Neural progenitor cell (in vitro differentiated cells): Measurements from ENCODE around the gene PARVA. TPM values are rescaled to one million over a fixed set of nuclear protein-coding genes. Genes with fewer than 3 reads are reported as not detected.

Experiments used
- DNase-seq: peaks from one replicate; pipeline ENCODE4 v3.0.0-alpha.2; 2016; ENCODE audit warnings: low spot score
- H2AFZ ChIP-seq: fragments of 200-600 bp; sonication (generic); replicated peaks from 2 replicates; pipeline ENCODE4 v1.6.1; 2016; ENCODE audit warnings: antibody characterized with exemption
- H3F3A ChIP-seq: fragments of 200-600 bp; sonication (generic); 2 replicates; pipeline ENCODE4 v1.6.1; 2016; ENCODE audit warnings: antibody characterized with exemption, low read depth
- H3K27ac ChIP-seq: fragments of 200-600 bp; sonication (generic); 2 replicates; pipeline ENCODE4 v1.5.1; 2016; ENCODE audit warnings: mild to moderate bottlenecking
- H3K27me3 ChIP-seq: fragments of 200-600 bp; sonication (generic); 2 replicates; pipeline ENCODE4 v1.6.1; 2016; ENCODE audit warnings: mild to moderate bottlenecking, moderate library complexity
- H3K36me3 ChIP-seq: fragments of 200-600 bp; sonication (generic); 2 replicates; pipeline ENCODE4 v1.5.1; 2016
- H3K4me1 ChIP-seq: fragments of 200-600 bp; sonication (generic); 2 replicates; pipeline ENCODE4 v1.6.1; 2016; ENCODE audit warnings: mixed run types
- H3K4me2 ChIP-seq: fragments of 200-600 bp; sonication (generic); 2 replicates; pipeline ENCODE4 v1.6.1; 2016
- H3K4me3 ChIP-seq: fragments of 200-600 bp; sonication (generic); 2 replicates; pipeline ENCODE4 v1.5.1; 2016
- H3K79me2 ChIP-seq: fragments of 200-600 bp; sonication (generic); 2 replicates; pipeline ENCODE4 v1.6.1; 2016; ENCODE audit warnings: low read depth
- H3K9ac ChIP-seq: fragments of 200-600 bp; sonication (generic); 2 replicates; pipeline ENCODE4 v1.6.1; 2016
- H3K9me3 ChIP-seq: fragments of 200-600 bp; sonication (generic); 2 replicates; pipeline ENCODE4 v1.5.1; 2016; ENCODE audit warnings: low read depth
- H4K20me1 ChIP-seq: fragments of 200-600 bp; sonication (generic); 2 replicates; pipeline ENCODE4 v1.6.1; 2016; ENCODE audit warnings: low read depth
- H3K27ac Mint-ChIP-seq: 3 replicates; pipeline ENCODE4 v1.8.0; 2021; ENCODE audit warnings: mixed read lengths
- H3K27me3 Mint-ChIP-seq: 2 replicates; pipeline ENCODE4 v1.8.0; 2022; ENCODE audit warnings: low read depth, mild to moderate bottlenecking, inconsistent platforms, moderate library complexity, mixed read lengths; ENCODE audit not compliant: insufficient read depth
- H3K36me3 Mint-ChIP-seq: 3 replicates; pipeline ENCODE4 v1.8.0; 2021; ENCODE audit warnings: mixed read lengths
- H3K4me1 Mint-ChIP-seq: 3 replicates; pipeline ENCODE4 v1.8.0; 2021; ENCODE audit warnings: mixed read lengths
- H3K4me3 Mint-ChIP-seq: 3 replicates; pipeline ENCODE4 v1.8.0; 2021; ENCODE audit warnings: mild to moderate bottlenecking, moderate library complexity, mixed read lengths
- H3K9me3 Mint-ChIP-seq: 3 replicates; pipeline ENCODE4 v1.8.0; 2020; ENCODE audit warnings: mixed read lengths
- EZH2 ChIP-seq: fragments of 200-600 bp; sonication (generic); IDR thresholded peaks from 2 replicates; pipeline ENCODE4 v1.6.1; 2017; ENCODE audit warnings: antibody characterized with exemption, mild to moderate bottlenecking, moderate library complexity
- EZH2phosphoT487 ChIP-seq: fragments of 200-600 bp; sonication (generic); IDR thresholded peaks from 2 replicates; pipeline ENCODE4 v1.6.1; 2017; ENCODE audit warnings: antibody characterized with exemption
- total RNA-seq: library from RNA; depleted of rRNA; stranded (reverse); fragments of >200 nt; gene quantifications from 2 replicates; pipeline ENCODE4 v1.2.3, GENCODE V29; 2015; ENCODE audit warnings: low replicate concordance
- TF ChIP-seq, protein P1 (sequence below): fragments of 200-600 bp; sonication (generic); IDR thresholded peaks from 2 replicates; pipeline ENCODE4 v1.5.1; 2017; ENCODE audit warnings: antibody characterized with exemption, mild to moderate bottlenecking

PARVA gene
- total RNA-seq, 1 donor from 2014 or later, result 15.3 TPM

DNA sequence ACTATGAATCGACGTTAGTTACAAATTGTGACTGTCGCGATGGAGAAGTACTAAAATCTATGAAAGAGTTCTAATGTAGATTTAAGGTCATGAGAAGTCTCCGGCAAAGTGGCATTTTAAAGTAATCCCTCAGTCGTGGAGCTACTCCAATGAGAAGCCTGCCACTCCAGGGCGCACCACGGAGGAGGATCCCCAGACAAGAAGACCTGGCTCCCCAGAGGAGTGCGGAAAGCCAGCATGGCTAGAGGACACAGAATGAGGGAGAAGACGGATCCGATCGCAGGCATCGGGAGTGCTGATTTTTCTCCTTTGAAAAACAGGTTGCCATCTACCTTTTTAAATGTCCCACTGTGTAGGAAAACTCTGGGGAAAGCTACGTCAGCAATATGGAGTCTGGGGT is 155.2 kb downstream of the PARVA start:
- no peak overlapping the region for H3K4me2 ChIP-seq
- no peak overlapping the region for H3K4me3 ChIP-seq
- no peaks in the 10 kb centered on the region for H4K20me1 ChIP-seq
- Mint-ChIP-seq H3K4me1 (no peaks in the 10 kb centered on the region), H3K36me3 (peaks cover 1% of the 10 kb centered on the region), H3K9me3 (no peaks in the 10 kb centered on the region), H3K4me3 (no peak overlapping the region), H3K27ac (no peak overlapping the region), H3K27me3 (no peaks in the 10 kb centered on the region)
- no peak overlapping the region for H3K27ac ChIP-seq
- no peak overlapping the region for H2AFZ ChIP-seq
- H3F3A ChIP-seq, result no peaks in the 10 kb centered on the region
- H3K79me2 ChIP-seq, result no peaks in the 10 kb centered on the region
- H3K4me1 ChIP-seq, result no peaks in the 10 kb centered on the region
- DNase-seq, result no peak
- H3K9ac ChIP-seq, result no peak overlapping the region
- no peaks in the 10 kb centered on the region for H3K27me3 ChIP-seq
- H3K36me3 ChIP-seq, result no peaks in the 10 kb centered on the region
- no peaks in the 10 kb centered on the region for H3K9me3 ChIP-seq
- no peak for TF ChIP-seq EZH2
- TF ChIP-seq, protein P1, sequence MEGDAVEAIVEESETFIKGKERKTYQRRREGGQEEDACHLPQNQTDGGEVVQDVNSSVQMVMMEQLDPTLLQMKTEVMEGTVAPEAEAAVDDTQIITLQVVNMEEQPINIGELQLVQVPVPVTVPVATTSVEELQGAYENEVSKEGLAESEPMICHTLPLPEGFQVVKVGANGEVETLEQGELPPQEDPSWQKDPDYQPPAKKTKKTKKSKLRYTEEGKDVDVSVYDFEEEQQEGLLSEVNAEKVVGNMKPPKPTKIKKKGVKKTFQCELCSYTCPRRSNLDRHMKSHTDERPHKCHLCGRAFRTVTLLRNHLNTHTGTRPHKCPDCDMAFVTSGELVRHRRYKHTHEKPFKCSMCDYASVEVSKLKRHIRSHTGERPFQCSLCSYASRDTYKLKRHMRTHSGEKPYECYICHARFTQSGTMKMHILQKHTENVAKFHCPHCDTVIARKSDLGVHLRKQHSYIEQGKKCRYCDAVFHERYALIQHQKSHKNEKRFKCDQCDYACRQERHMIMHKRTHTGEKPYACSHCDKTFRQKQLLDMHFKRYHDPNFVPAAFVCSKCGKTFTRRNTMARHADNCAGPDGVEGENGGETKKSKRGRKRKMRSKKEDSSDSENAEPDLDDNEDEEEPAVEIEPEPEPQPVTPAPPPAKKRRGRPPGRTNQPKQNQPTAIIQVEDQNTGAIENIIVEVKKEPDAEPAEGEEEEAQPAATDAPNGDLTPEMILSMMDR, result no peak
- no peak for TF ChIP-seq EZH2phosphoT487

GRCh38 chr11:12534549-12534948 is 157.2 kb downstream of the PARVA start:
- no peaks in the 10 kb centered on the region for H3K79me2 ChIP-seq
- TF ChIP-seq EZH2 (no peak), EZH2phosphoT487 (no peak)
- TF ChIP-seq, protein P1, result no peak
- H3K4me3 Mint-ChIP-seq, result no peak overlapping the region
- no peak for DNase-seq
- H3K27me3 ChIP-seq, result no peaks in the 10 kb centered on the region
- no peaks in the 10 kb centered on the region for H3F3A ChIP-seq
- H3K36me3 Mint-ChIP-seq, result no peaks in the 10 kb centered on the region
- H3K27ac ChIP-seq, result no peak overlapping the region
- no peaks in the 10 kb centered on the region for H3K4me1 Mint-ChIP-seq
- H3K4me1 ChIP-seq, result no peaks in the 10 kb centered on the region
- peaks cover 4% of the 10 kb centered on the region for H3K27me3 Mint-ChIP-seq
- H4K20me1 ChIP-seq, result no peaks in the 10 kb centered on the region
- no peak overlapping the region for H2AFZ ChIP-seq
- no peak overlapping the region for H3K4me3 ChIP-seq
- no peak overlapping the region for H3K9ac ChIP-seq
- H3K9me3 Mint-ChIP-seq, result no peaks in the 10 kb centered on the region
- no peak overlapping the region for H3K4me2 ChIP-seq
- H3K9me3 ChIP-seq, result no peaks in the 10 kb centered on the region
- H3K27ac Mint-ChIP-seq, result no peak overlapping the region
- H3K36me3 ChIP-seq, result no peaks in the 10 kb centered on the region

- TF ChIP-seq, protein P1, result no peak
- TF ChIP-seq EZH2 (no peak), EZH2phosphoT487 (no peak)
- no peak overlapping the region for H3K27ac Mint-ChIP-seq
- no peaks in the 10 kb centered on the region for H3K9me3 ChIP-seq
- no peak overlapping the region for H3K27ac ChIP-seq
- H3K4me1 Mint-ChIP-seq, result no peaks in the 10 kb centered on the region
- no peaks in the 10 kb centered on the region for H3K27me3 ChIP-seq
- no peak overlapping the region for H3K4me2 ChIP-seq
- H4K20me1 ChIP-seq, result no peaks in the 10 kb centered on the region
- no peak overlapping the region for H3K4me3 Mint-ChIP-seq
- no peaks in the 10 kb centered on the region for H3K36me3 Mint-ChIP-seq
- no peaks in the 10 kb centered on the region for H3K36me3 ChIP-seq
- H3K9me3 Mint-ChIP-seq, result no peaks in the 10 kb centered on the region
- no peaks in the 10 kb centered on the region for H3K4me1 ChIP-seq
- no peak for DNase-seq
- no peak overlapping the region for H3K9ac ChIP-seq
- H3K79me2 ChIP-seq, result no peaks in the 10 kb centered on the region
- H3K4me3 ChIP-seq, result no peak overlapping the region
- H2AFZ ChIP-seq, result no peak overlapping the region
- no peaks in the 10 kb centered on the region for H3F3A ChIP-seq
- peaks cover 7% of the 10 kb centered on the region for H3K27me3 Mint-ChIP-seq
Observed at GRCh38 chr11:12535321-12535720, 157.9 kb downstream of the PARVA start.

- no peak overlapping the region for H3K4me3 ChIP-seq
- no peak overlapping the region for H3K4me2 ChIP-seq
- H3K36me3 ChIP-seq, result no peaks in the 10 kb centered on the region
- H3K27me3 ChIP-seq, result no peaks in the 10 kb centered on the region
- no peaks in the 10 kb centered on the region for H3F3A ChIP-seq
- no peak for DNase-seq
- no peaks in the 10 kb centered on the region for H3K79me2 ChIP-seq
- TF ChIP-seq EZH2phosphoT487 (no peak), EZH2 (no peak)
- TF ChIP-seq, protein P1, result no peak
- no peak overlapping the region for H3K9ac ChIP-seq
- no peaks in the 10 kb centered on the region for H3K4me1 ChIP-seq
- Mint-ChIP-seq H3K9me3 (no peaks in the 10 kb centered on the region), H3K36me3 (no peaks in the 10 kb centered on the region), H3K4me3 (no peak overlapping the region), H3K27ac (no peak overlapping the region), H3K4me1 (peaks cover 3% of the 10 kb centered on the region), H3K27me3 (peaks cover 7% of the 10 kb centered on the region)
- no peak overlapping the region for H3K27ac ChIP-seq
- no peak overlapping the region for H2AFZ ChIP-seq
- no peaks in the 10 kb centered on the region for H3K9me3 ChIP-seq
- no peaks in the 10 kb centered on the region for H4K20me1 ChIP-seq
Observed at GRCh38 chr11:12536566-12536965, 159.2 kb downstream of the PARVA start.
